Mucosa of gallbladder (tissue), 1 donor: ENCODE data around the gene PNCK. TPM values are rescaled to one million over a fixed set of nuclear protein-coding genes. Genes with fewer than 3 reads are reported as not detected.

Source experiments
- DNase-seq: peaks from one replicate; pipeline ENCODE4 v3.0.0-alpha.2; 2020; ENCODE audit warnings: low spot score
- total RNA-seq: library from RNA; stranded (reverse); gene quantifications from one replicate; pipeline ENCODE4 v1.2.1, GENCODE V29; 2021
- donor health status: DM: no; HTN: no; CAD: no.

Gene PNCK
- total RNA-seq, 1 donor from 2014 or later, result 28.3 TPM

DNA sequence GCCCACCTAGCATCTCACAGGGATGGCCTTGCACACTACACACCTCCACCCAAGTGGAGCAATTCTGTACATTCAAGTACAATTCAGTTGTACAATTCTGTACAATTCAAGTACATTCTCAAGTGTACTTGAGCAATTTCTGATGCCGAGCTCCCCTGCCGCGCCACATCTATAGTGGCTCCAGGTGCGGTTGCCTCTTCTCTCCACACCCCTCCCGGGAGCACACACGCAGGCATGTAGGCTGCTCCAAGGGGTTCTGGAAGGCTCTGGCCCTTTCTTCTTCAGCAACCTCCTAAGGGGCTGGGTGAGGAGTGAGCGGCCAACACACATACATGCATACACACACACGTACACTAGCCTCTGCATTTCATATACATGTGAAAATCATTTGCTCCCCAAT, 45.5 kb downstream of the PNCK start:
- no peak for DNase-seq

DNA sequence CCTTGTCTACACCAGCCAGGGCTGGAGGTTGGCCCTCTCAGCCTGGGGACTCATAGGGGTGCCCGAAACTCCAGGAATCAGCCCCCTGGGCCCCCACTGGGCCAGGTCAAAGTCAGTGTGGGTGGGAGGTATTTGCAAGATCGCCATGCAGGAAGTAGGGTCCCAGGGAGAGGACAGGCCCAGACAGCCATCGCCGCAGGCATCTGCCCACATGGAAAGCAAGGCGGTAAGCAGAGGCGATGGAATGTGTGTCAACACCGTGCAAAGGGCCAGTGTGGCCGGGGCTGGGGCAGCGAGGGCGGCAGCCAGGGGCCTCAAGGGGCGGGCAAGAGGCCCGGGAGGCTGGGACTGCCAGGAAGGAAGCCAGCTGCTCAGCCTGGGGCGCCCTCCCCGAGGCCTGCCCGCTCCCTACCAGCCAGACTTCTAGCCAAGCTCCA, 45.9 kb downstream of the PNCK start:
- DNase-seq, result no peak

DNA sequence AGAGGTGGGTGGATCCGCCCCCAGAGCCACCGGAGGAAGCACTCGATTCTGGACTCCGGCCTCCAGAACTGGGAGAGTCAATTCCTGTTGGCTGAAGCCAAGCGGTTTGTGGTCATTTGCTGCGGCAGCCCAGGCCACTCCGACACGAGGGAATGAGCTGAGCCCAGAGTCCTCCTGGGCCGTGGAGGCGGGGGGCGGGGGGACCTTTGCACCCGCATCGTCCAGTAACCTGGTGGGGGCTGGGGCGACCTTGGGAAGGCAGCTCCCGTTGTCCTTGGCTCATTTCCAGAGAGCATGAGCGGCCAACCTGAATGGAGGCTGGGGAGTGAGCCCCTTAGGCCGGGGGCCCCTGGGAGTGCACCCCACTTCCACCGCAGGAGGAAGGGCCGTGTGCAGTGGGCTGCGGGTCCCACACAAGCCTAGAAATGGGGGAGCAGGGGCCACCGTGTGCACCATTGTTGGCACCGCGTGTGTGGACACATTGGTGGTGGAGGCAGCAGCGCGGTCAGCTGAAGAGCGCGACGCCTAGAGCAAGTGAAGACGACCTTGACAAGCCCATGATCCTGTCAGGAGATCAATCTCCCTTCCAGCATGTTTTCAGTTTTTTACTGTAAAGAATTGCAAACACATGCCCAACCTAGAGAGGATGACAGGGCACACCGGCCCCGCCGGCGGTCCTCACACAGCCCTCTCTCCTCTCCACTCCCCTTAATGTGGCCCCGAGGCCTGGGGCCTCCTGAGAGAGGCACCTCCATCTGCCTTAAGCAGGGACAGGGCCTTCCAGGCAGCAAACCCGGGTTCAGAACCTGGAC, 46.5 kb downstream of the PNCK start:
- no peak for DNase-seq

DNA sequence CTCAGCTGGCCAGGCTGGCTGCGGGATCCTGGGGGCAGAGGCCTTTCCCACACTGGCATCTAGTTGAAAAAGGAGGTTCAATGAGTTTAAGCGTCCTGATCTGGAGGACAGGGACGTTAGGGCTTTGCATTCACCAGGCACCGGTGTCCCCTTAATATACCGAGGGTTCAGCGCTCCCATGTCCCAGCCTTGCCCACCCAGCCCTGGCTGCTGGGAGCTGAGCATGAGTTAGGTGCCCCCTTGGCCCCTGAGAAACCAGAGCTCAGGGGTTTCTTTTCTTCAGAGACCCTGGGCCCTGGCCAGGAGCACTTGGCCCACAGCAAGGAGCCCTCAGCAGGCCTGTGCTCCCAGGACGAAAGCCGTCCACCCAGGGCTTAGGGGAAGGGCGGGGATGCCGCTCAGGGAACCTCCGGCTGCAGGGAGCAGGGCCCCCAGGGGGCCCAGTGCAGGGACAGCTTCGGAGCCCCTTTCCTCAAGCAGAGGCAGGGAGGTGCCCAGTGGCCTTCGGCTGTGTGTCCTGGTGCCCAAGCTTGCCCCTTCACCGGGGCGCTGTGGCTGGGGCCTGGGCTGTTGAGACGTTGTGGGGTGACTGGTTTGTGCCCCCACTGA, 47.5 kb downstream of the PNCK start:
- DNase-seq, result no peak

DNA sequence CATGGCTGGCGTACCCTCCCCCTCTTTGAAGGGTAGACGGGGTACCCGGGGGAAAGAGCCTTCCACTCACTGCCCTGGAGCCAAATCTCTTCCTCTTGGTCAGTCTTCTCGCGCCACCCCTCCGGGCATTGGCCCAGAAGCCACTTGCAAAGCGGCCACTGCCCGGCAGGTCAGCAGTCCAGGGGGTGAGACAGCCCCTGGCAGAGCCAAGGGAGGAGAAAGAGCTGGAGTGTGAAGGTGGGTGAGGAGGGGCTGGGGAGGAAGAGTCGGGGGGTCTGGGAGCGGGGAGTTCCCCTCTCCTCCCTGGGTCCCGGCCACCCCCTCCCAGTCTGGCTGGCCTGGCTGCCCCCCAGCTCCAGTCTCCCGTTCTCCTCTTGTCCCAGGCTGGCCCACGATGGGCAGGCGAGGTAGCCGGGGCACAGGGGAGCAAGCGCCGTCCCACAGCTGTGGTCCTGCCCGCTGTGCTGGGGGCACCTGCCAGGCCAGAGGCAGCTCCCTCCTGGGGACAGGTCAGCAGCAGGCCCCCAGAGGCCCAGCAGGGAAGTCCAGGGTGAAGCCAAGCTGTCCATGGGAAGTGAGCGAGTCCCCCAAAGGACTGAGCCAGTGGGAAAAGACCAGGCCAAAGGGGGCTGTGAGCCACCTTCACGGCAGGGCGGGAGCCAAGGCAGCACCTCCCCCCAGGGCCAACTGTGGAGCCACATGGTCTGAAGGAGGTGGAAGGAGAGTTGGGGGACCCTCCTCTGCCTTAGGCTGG, 48.2 kb downstream of the PNCK start:
- no peak for DNase-seq

DNA sequence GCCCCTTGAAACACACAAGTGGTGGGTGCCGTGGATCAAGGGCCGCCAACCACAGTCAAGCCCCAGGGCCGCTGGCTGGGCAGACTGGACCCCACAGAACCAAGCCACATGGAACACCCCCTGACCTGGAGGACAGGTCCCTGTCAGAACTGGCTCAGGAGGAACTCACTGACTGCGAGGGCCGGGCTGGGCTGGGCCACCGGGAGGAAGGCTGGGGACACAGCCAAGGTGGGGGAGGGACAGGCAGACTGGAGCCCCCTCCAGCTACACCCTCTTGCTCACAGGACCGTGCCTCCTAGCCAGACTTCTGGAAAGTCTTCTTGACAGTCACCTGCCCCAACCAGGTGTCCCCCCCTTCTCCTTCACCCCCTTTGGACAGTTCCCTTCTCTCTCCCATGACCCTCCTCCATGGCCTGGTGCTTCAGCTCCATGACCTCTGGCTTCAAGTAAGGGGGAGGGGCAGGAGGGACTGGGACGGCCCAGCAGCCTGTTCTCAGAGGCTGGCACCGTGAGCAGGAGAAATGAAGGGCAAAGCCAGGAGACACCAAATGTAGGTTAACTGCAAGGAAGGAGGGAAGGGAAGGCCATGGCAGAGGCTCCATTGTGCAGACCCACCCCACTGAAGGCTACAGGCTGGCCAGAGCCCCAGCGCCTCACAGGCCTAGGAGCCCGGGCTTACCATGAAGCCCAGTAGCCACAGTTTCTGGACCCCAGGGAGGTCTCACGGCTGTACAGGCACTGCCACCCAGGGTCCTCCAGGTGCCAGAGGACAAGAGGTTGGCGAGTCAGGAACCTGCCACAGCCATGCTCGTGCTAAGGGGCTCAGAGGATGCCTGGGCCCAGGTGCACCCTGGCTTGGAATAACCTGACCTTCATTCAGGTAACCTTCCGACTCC, 49.2 kb downstream of the PNCK start:
- DNase-seq, result no peak

DNA sequence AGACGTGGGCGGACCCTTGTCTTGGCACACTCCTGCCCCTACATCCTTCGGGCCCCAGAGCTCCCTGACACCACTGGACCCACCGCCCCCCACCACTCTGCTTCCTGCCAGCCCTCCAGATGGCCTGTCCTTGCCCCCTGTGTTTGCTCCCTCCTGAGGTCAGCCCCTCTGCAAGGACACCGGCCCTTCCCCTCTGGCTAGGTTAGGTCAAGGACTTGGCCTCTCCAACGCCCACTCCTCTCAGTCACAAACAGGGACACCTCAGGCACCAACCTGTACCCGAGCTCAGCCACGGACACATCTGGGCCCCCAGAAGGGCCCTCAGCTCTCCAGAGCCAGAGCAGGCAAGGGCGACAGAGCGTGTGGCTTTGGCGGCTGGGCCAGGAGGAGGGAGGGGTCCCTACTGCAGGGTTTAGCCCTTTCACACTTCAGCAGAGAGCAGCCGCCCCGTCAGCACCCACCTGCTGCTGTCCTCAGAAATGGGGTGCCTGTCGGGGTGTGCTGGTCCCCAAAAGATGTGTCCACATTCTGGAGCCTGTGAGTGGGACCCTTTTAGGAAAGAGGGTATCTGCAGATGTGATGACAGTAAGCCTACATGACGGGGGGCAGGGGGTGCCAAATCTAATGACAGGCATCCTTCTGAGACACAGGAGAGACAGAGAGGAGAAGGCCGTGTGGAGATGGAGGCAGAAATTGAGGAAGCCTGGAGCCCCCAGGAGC, 50.1 kb downstream of the PNCK start:
- no peak for DNase-seq

DNA sequence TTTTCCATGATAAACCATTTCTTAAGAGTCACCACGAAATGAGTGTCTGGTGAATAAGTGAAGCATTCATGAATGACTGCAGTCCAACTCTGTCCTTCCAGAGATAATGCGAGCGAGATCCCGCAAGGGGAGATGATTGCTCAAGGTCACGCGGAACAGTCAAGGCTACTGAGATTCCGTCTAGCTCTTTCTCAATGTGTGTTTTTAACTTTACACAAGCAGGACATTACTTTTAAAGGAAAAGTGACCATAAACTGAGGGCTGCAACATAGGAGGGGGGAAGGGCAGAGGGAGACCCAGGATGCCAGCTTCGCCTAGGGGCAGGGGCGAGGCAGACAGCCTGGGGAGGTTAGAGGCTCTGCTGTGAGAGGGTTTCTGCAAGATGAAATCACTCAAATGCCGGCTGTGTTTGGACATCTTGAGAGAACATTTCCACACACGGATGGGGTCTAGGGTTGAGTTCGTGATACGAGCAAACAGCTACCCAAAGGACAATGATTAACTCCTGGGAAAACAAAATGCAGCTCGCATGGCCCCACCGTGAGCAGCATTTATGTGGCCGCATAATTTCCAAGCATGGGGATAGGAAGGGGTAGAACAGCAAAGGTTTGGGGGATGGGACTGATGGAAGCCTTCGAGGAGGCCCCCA, 50.8 kb downstream of the PNCK start:
- DNase-seq, result no peak

DNA sequence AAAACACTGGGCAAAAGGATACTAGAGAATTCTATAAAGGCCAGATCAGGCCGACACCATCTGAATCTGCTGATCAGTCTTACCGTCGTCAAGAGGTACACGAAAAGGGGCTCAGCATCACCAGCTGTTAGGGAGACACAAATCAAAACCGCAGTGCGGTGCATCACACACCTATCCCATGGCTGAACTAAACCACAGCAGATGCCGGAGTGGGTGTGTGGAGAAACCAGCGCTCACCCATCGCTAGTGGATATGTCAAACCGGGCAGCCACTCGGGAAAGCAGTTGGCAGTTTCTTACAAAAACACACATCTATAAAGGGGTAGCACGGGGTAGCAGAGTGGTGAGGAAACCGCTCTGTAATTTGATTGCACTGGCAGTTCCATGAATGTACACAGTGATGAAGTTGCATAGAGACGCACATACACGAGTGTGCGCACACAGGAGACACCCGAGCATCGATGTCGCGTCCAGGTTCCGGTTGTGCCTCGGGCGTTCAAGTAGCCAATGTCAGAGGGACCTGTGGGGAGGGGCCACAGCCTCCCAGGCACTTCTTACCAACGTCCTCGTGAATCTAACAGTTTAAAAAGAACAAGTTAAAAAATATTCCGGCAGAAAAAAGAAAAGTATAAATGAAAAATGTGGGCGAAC, 51.5 kb downstream of the PNCK start:
- DNase-seq, result no peak

DNA sequence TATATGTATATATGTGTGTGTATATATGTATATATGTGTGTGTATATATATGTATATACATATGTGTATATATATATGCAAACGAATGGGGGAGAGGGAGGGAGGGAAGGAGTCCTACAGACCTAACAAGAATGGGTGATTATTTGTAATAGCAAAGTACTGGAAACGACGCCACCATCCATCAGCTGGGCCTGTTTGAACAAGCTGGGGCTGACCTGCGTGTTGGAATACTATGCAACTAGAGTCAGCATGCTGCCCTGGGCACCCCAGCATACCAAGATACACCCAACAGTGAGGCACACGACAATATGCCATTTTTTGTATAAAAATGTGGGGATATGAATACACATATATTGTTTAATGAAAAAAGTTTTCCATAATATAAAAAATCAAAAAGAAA, 53.0 kb downstream of the PNCK start:
- no peak for DNase-seq

Other genes with a start within 250 kb of the PNCK start
- 0.63 TPM for gene TREX2, start 227.8 kb downstream of the PNCK start, total RNA-seq
- gene HAUS7, start 203.2 kb downstream of the PNCK start, total RNA-seq, result 22.4 TPM
- gene BGN, start 178.8 kb downstream of the PNCK start, total RNA-seq, result 204 TPM
- not detected for gene ATP2B3, start 156.2 kb downstream of the PNCK start, total RNA-seq
- 14.9 TPM for gene CCNQ, start 74.7 kb downstream of the PNCK start, total RNA-seq
- gene DUSP9, start 26.6 kb downstream of the PNCK start, total RNA-seq, result 0.12 TPM
- gene SLC6A8, start 14.1 kb upstream of the PNCK start, total RNA-seq, result 165 TPM
- 221 TPM for gene BCAP31, start 50.6 kb upstream of the PNCK start, total RNA-seq
- 18.6 TPM for gene ABCD1, start 51.0 kb upstream of the PNCK start, total RNA-seq
- 65.3 TPM for gene PLXNB3, start 90.4 kb upstream of the PNCK start, total RNA-seq
- 5.8 TPM for gene SRPK3, start 107.2 kb upstream of the PNCK start, total RNA-seq
- 51.5 TPM for gene IDH3G, start 120.6 kb upstream of the PNCK start, total RNA-seq
- 401 TPM for gene SSR4, start 120.9 kb upstream of the PNCK start, total RNA-seq
- gene PDZD4, start 156.7 kb upstream of the PNCK start, total RNA-seq, result 15.1 TPM
- 10.0 TPM for gene L1CAM, start 212.4 kb upstream of the PNCK start, total RNA-seq
- 1.1 TPM for gene AVPR2, start 230.9 kb upstream of the PNCK start, total RNA-seq